Measurements from ENCODE around the gene SERPINA3. TPM values are rescaled to one million over a fixed set of nuclear protein-coding genes. Genes with fewer than 3 reads are reported as not detected.

SERPINA3 gene
- total and polyA plus RNA-seq, 2 of the 8 experiments (the other 6 are each of a cell fraction or from before 2014, with no cell fraction given) = not detected

DNA sequence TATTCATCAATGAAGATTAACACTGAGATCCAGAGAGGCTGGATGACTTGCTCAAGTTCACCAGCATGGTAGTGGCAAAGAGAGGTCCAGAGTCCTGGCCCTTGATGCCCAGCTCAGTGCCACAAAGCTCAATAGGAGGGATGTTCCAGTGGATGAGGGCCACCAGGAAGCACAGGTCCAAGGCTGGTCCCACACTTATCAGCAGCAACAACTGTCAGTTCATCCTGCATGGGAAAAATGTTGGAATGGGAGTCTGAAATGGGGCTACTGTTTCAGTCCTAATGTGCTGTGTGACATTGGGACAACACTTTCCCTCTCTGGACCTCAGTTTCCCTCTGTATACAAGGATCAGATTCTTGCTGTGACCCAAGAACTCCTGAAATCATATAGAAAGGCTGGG lies 19.7 kb upstream of the SERPINA3 start (continued):
- TF ChIP-seq RBBP5 (IDR thresholded peaks at IDR 0.05; ENCODE audit: borderline replicate concordance, low read depth, low read length) = no peak
